Astrocyte (in vitro differentiated cells and primary cell): ENCODE data around the gene MYO1A. TPM values are rescaled to one million over a fixed set of nuclear protein-coding genes. Genes with fewer than 3 reads are reported as not detected.

Experiments used
- DNase-seq: peaks from one replicate; pipeline ENCODE4 v3.0.0-alpha.2; 2010; ENCODE audit warnings: low read depth
- FAIRE-seq: peaks from 2 replicates; lab custom pipeline; 2011; peaks lifted over from hg19 to GRCh38; lab: Jason Lieb, UNC
- H2AFZ ChIP-seq: 2 replicates; pipeline ENCODE4 v1.6.0; 2012; ENCODE audit warnings: low read depth, low read length, inconsistent platforms
- H3K27ac ChIP-seq: 2 replicates; pipeline ENCODE4 v1.5.1; 2011; ENCODE audit warnings: low read depth, low read length, inconsistent platforms
- H3K27me3 ChIP-seq: 2 replicates; pipeline ENCODE4 v1.6.0; 2011; ENCODE audit warnings: low read length, inconsistent platforms; ENCODE audit not compliant: insufficient read depth
- H3K36me3 ChIP-seq: 2 replicates; pipeline ENCODE4 v1.5.1; 2011; ENCODE audit warnings: low read length, inconsistent platforms; ENCODE audit not compliant: insufficient read depth
- H3K4me1 ChIP-seq: 2 replicates; pipeline ENCODE4 v1.5.1; 2011; ENCODE audit warnings: low read length, inconsistent platforms; ENCODE audit not compliant: insufficient read depth
- H3K4me2 ChIP-seq: 2 replicates; pipeline ENCODE4 v1.6.0; 2012; ENCODE audit warnings: low read length, inconsistent platforms
- H3K4me3 ChIP-seq: 2 replicates; pipeline ENCODE4 v1.5.1; 2011; ENCODE audit warnings: low read depth, mild to moderate bottlenecking, low read length, inconsistent platforms; ENCODE audit not compliant: insufficient read depth
- H3K79me2 ChIP-seq: 2 replicates; pipeline ENCODE4 v1.6.0; 2012; ENCODE audit warnings: mild to moderate bottlenecking, low read length, inconsistent platforms; ENCODE audit not compliant: insufficient read depth
- H3K9ac ChIP-seq: 2 replicates; pipeline ENCODE4 v1.6.0; 2012; ENCODE audit warnings: mild to moderate bottlenecking, low read length, inconsistent platforms
- H3K9me3 ChIP-seq: 2 replicates; pipeline ENCODE4 v1.5.1; 2012; ENCODE audit warnings: low read depth, mild to moderate bottlenecking, low read length, inconsistent platforms; ENCODE audit not compliant: insufficient read depth
- H4K20me1 ChIP-seq: 2 replicates; pipeline ENCODE4 v1.6.0; 2012; ENCODE audit warnings: low read length, inconsistent platforms; ENCODE audit not compliant: insufficient read depth
- H3K27ac Mint-ChIP-seq: one replicate; pipeline ENCODE4 v1.8.0; 2021; ENCODE audit warnings: mild to moderate bottlenecking, mixed read lengths; ENCODE audit not compliant: unreplicated experiment
- H3K27me3 Mint-ChIP-seq: one replicate; pipeline ENCODE4 v1.8.0; 2021; ENCODE audit warnings: low read depth, mixed read lengths; ENCODE audit not compliant: unreplicated experiment
- H3K36me3 Mint-ChIP-seq: one replicate; pipeline ENCODE4 v1.8.0; 2021; ENCODE audit warnings: low read depth, mixed read lengths; ENCODE audit not compliant: unreplicated experiment
- H3K4me1 Mint-ChIP-seq: one replicate; pipeline ENCODE4 v1.8.0; 2021; ENCODE audit warnings: low read depth, mixed read lengths; ENCODE audit not compliant: unreplicated experiment
- H3K4me3 Mint-ChIP-seq: one replicate; pipeline ENCODE4 v1.8.0; 2021; ENCODE audit warnings: mild to moderate bottlenecking, moderate library complexity, mixed read lengths; ENCODE audit not compliant: unreplicated experiment
- H3K9me3 Mint-ChIP-seq: one replicate; pipeline ENCODE4 v1.8.0; 2021; ENCODE audit warnings: mild to moderate bottlenecking, mixed read lengths; ENCODE audit not compliant: unreplicated experiment
- EZH2 ChIP-seq: IDR thresholded peaks from 2 replicates; pipeline ENCODE4 v1.6.1; 2012; ENCODE audit warnings: mild to moderate bottlenecking, low read length, inconsistent platforms; ENCODE audit not compliant: insufficient read depth
- total RNA-seq: library from RNA; stranded (reverse); gene quantifications from 2 replicates; pipeline ENCODE4 v1.2.1, GENCODE V29; 2021
- TF ChIP-seq, protein P1 (sequence below): IDR thresholded peaks from 2 replicates; pipeline ENCODE4 v1.5.1; 2011; ENCODE audit warnings: low read depth, mild to moderate bottlenecking, inconsistent platforms, low read length, moderate library complexity; ENCODE audit not compliant: insufficient read depth

Gene MYO1A
- total RNA-seq, 1 donor from 2014 or later, result 0.34 TPM

GRCh38 chr12:57049119-57049446, 846 bp downstream of the MYO1A start:
- H3K36me3 Mint-ChIP-seq, result peaks cover 1% of the 10 kb centered on the region
- DNase-seq (no peak), FAIRE-seq (no peak)
- peaks cover 9% of the 10 kb centered on the region for H3K27me3 ChIP-seq
- no peak overlapping the region for H3K27ac Mint-ChIP-seq
- H4K20me1 ChIP-seq, result no peaks in the 10 kb centered on the region
- peaks cover 25% of the 10 kb centered on the region for H3K27me3 Mint-ChIP-seq
- H3K36me3 ChIP-seq, result no peaks in the 10 kb centered on the region
- peaks cover 2% of the 10 kb centered on the region for H3K9me3 Mint-ChIP-seq
- no peak overlapping the region for H3K4me3 ChIP-seq
- no peaks in the 10 kb centered on the region for H3K9me3 ChIP-seq
- no peak for TF ChIP-seq EZH2
- TF ChIP-seq, protein P1, sequence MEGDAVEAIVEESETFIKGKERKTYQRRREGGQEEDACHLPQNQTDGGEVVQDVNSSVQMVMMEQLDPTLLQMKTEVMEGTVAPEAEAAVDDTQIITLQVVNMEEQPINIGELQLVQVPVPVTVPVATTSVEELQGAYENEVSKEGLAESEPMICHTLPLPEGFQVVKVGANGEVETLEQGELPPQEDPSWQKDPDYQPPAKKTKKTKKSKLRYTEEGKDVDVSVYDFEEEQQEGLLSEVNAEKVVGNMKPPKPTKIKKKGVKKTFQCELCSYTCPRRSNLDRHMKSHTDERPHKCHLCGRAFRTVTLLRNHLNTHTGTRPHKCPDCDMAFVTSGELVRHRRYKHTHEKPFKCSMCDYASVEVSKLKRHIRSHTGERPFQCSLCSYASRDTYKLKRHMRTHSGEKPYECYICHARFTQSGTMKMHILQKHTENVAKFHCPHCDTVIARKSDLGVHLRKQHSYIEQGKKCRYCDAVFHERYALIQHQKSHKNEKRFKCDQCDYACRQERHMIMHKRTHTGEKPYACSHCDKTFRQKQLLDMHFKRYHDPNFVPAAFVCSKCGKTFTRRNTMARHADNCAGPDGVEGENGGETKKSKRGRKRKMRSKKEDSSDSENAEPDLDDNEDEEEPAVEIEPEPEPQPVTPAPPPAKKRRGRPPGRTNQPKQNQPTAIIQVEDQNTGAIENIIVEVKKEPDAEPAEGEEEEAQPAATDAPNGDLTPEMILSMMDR, result no peak
- H3K4me1 ChIP-seq, result no peaks in the 10 kb centered on the region
- no peak overlapping the region for H2AFZ ChIP-seq
- H3K4me1 Mint-ChIP-seq, result peaks cover 4% of the 10 kb centered on the region
- no peak overlapping the region for H3K9ac ChIP-seq
- H3K4me2 ChIP-seq, result no peak overlapping the region
- H3K27ac ChIP-seq, result no peak overlapping the region
- no peaks in the 10 kb centered on the region for H3K79me2 ChIP-seq
- H3K4me3 Mint-ChIP-seq, result no peak overlapping the region

DNA sequence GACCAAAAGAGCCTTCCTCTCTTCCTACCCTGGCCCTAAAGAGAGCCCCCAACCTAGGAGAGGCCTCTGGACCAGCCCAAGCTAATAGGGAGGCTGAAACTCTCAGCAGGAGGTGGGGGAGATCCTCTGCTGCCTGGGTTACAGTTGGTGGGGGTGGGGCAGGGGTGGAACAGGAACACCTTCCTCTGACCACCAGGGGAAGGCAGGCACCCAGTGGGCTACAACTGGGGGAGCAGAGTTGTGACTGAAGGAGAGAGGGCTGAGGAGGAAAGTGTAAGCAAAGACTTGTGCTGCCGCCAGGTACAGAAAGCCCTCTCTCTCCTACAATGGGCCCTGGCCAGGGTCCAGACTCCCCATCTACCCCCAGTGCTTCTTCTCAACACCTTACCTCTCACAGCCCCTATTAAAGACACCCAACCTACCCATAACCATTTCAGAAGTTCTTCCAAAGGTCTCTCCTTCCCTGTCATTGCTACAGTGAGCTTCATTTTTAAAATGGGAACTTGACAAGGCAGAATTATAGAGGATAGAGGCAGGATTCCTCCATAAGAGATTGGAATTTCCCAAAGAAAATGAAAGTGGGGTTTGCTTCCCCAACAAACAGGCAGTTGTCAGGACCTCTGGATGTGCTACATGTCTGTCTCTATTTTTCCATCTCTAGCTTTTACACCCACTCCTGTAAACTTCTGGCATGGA, 1.4 kb downstream of the MYO1A start:
- no peak overlapping the region for H3K4me3 Mint-ChIP-seq
- H3K27ac Mint-ChIP-seq, result no peak overlapping the region

GRCh38 chr12:57047981-57048380, 1.9 kb downstream of the MYO1A start:
- Histone ChIP-seq H4K20me1 (no peaks in the 10 kb centered on the region), H2AFZ (no peak overlapping the region), H3K36me3 (no peaks in the 10 kb centered on the region), H3K4me1 (no peaks in the 10 kb centered on the region), H3K27ac (no peak overlapping the region), H3K79me2 (no peaks in the 10 kb centered on the region), H3K9ac (no peak overlapping the region), H3K4me3 (no peak overlapping the region), H3K9me3 (no peaks in the 10 kb centered on the region), H3K27me3 (peaks cover 18% of the 10 kb centered on the region), H3K4me2 (peak overlapping the region; percentile 22)
- H3K4me3 Mint-ChIP-seq, result peak overlapping the region; percentile 8
- H3K4me1 Mint-ChIP-seq, result peaks cover 4% of the 10 kb centered on the region
- no peak for FAIRE-seq
- peak; percentile 14 for DNase-seq
- TF ChIP-seq, protein P1, result no peak
- no peak for TF ChIP-seq EZH2
- H3K9me3 Mint-ChIP-seq, result peaks cover 2% of the 10 kb centered on the region
- H3K36me3 Mint-ChIP-seq, result peaks cover 1% of the 10 kb centered on the region
- H3K27me3 Mint-ChIP-seq, result peaks cover 33% of the 10 kb centered on the region
- H3K27ac Mint-ChIP-seq, result no peak overlapping the region

More for the DNA sequence above, 1.4 kb downstream of the MYO1A start:
- Histone ChIP-seq H3K9ac (no peak overlapping the region), H3K9me3 (no peaks in the 10 kb centered on the region), H3K4me3 (no peak overlapping the region), H3K36me3 (no peaks in the 10 kb centered on the region), H3K79me2 (no peaks in the 10 kb centered on the region), H3K4me2 (peak overlapping the region; percentile 22), H3K27ac (no peak overlapping the region), H2AFZ (no peak overlapping the region), H3K27me3 (peaks cover 12% of the 10 kb centered on the region), H3K4me1 (no peaks in the 10 kb centered on the region), H4K20me1 (no peaks in the 10 kb centered on the region)
- peaks cover 28% of the 10 kb centered on the region for H3K27me3 Mint-ChIP-seq
- peaks cover 1% of the 10 kb centered on the region for H3K36me3 Mint-ChIP-seq
- TF ChIP-seq, protein P1, result no peak
- TF ChIP-seq EZH2, result no peak
- no peak for FAIRE-seq
- DNase-seq, result no peak
- H3K4me1 Mint-ChIP-seq, result peaks cover 4% of the 10 kb centered on the region
- peaks cover 2% of the 10 kb centered on the region for H3K9me3 Mint-ChIP-seq
